ENCODE data around the gene MOB3B.

MOB3B gene

GRCh38 chr9:27340961-27341511 lies 188.6 kb downstream of the MOB3B start:
- in situ Hi-C loops (cut with MboI; ENCODE audit: low sequenced_read_pairs, unreplicated experiment): no loop called here
- no peak for DNase-seq (ENCODE audit: low spot score)
- TF ChIP-seq, protein P1, sequence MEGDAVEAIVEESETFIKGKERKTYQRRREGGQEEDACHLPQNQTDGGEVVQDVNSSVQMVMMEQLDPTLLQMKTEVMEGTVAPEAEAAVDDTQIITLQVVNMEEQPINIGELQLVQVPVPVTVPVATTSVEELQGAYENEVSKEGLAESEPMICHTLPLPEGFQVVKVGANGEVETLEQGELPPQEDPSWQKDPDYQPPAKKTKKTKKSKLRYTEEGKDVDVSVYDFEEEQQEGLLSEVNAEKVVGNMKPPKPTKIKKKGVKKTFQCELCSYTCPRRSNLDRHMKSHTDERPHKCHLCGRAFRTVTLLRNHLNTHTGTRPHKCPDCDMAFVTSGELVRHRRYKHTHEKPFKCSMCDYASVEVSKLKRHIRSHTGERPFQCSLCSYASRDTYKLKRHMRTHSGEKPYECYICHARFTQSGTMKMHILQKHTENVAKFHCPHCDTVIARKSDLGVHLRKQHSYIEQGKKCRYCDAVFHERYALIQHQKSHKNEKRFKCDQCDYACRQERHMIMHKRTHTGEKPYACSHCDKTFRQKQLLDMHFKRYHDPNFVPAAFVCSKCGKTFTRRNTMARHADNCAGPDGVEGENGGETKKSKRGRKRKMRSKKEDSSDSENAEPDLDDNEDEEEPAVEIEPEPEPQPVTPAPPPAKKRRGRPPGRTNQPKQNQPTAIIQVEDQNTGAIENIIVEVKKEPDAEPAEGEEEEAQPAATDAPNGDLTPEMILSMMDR (IDR thresholded peaks at IDR 0.05; ENCODE audit: borderline replicate concordance, control extremely low read depth, extremely low read depth, insufficient read depth, missing control alignments): no peak

DNA sequence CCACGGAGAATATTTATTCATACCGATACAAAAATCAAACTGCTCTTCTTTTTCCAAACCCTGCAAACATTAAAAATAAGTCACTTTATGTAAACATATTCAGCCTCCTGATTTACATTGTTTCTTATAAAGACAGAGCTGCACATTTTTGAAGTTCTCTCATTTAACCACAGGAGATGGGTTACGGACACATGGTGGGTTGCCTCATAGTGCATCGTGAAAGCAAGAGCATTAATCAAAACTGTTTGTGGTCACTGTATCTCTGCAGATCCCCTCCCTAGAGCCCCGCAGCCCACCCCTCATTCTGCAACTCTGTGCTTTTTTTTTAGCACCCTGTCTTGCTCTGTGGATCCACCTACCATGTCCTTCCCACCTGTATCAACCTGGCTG lies 189.3 kb downstream of the MOB3B start:
- TF ChIP-seq, protein P1 (IDR thresholded peaks at IDR 0.05; ENCODE audit: borderline replicate concordance, control extremely low read depth, extremely low read depth, insufficient read depth, missing control alignments): no peak
- DNase-seq (ENCODE audit: low spot score): no peak
- in situ Hi-C loops (cut with MboI; ENCODE audit: low sequenced_read_pairs, unreplicated experiment): no loop called here

- in situ Hi-C loops (cut with MboI; ENCODE audit: low sequenced_read_pairs, unreplicated experiment): no loop called here
- DNase-seq (ENCODE audit: low spot score): no peak
- TF ChIP-seq, protein P1 (IDR thresholded peaks at IDR 0.05; ENCODE audit: borderline replicate concordance, control extremely low read depth, extremely low read depth, insufficient read depth, missing control alignments): no peak
These were observed 189.8 kb downstream of the MOB3B start for GRCh38 chr9:27339661-27340284.

GRCh38 chr9:27338527-27338903 lies 191.1 kb downstream of the MOB3B start:
- TF ChIP-seq, protein P1 (IDR thresholded peaks at IDR 0.05; ENCODE audit: borderline replicate concordance, control extremely low read depth, extremely low read depth, insufficient read depth, missing control alignments): no peak
- in situ Hi-C loops (cut with MboI; ENCODE audit: low sequenced_read_pairs, unreplicated experiment): no loop called here
- DNase-seq (ENCODE audit: low spot score): no peak

- in situ Hi-C loops (cut with MboI; ENCODE audit: low sequenced_read_pairs, unreplicated experiment): no loop called here
- DNase-seq (ENCODE audit: low spot score): no peak
- TF ChIP-seq, protein P1 (IDR thresholded peaks at IDR 0.05; ENCODE audit: borderline replicate concordance, control extremely low read depth, extremely low read depth, insufficient read depth, missing control alignments): no peak
These were observed 191.6 kb downstream of the MOB3B start for GRCh38 chr9:27337833-27338526.

- in situ Hi-C loops (cut with MboI; ENCODE audit: low sequenced_read_pairs, unreplicated experiment): no loop called here
- TF ChIP-seq, protein P1 (IDR thresholded peaks at IDR 0.05; ENCODE audit: borderline replicate concordance, control extremely low read depth, extremely low read depth, insufficient read depth, missing control alignments): no peak
- no peak for DNase-seq (ENCODE audit: low spot score)
These were observed 192.4 kb downstream of the MOB3B start for GRCh38 chr9:27337236-27337635.
